Left colon (tissue), 2 donors: ENCODE measurements around the gene RANBP1. TPM values are rescaled to one million over a fixed set of nuclear protein-coding genes. Genes with fewer than 3 reads are reported as not detected.

Source experiments
- ATAC-seq: fragments of 200-7000 bp; cut with Tn5 transposase; one replicate; pipeline ENCODE4 v1.9.1; 2020; ENCODE audit warnings: mild to moderate bottlenecking, moderate library complexity
- DNase-seq, 2 donors: peaks; one replicate each; pipeline ENCODE4 v3.0.0-alpha.2; 2020
- intact Hi-C, 2 donors: fragments of 100-400 bp; cut with DNase I in 1 of 2; cut with micrococcal nuclease in 1 of 2; formaldehyde crosslinking; loops; one replicate each; pipeline versions ENCODE4 v1.11.2 to v1.14.0; 2022; cut with DNase I, micrococcal nuclease
- total RNA-seq, 2 donors: library from RNA; stranded (reverse); fragmentation: NEBNext Ultra II Directional; extraction: Animal tissue kit (Norgen Biotek cat#: 25700); gene quantifications; one replicate each; pipeline ENCODE4 v1.2.1, GENCODE V29; 2021
- donor health status: DM: no; HTN: no; CAD: no.
- donor health status: DM: yes; HTN: yes; CAD: no.

Gene RANBP1
- total RNA-seq, 2 donors from 2014 or later, result 57.2 to 80.3 TPM

DNA sequence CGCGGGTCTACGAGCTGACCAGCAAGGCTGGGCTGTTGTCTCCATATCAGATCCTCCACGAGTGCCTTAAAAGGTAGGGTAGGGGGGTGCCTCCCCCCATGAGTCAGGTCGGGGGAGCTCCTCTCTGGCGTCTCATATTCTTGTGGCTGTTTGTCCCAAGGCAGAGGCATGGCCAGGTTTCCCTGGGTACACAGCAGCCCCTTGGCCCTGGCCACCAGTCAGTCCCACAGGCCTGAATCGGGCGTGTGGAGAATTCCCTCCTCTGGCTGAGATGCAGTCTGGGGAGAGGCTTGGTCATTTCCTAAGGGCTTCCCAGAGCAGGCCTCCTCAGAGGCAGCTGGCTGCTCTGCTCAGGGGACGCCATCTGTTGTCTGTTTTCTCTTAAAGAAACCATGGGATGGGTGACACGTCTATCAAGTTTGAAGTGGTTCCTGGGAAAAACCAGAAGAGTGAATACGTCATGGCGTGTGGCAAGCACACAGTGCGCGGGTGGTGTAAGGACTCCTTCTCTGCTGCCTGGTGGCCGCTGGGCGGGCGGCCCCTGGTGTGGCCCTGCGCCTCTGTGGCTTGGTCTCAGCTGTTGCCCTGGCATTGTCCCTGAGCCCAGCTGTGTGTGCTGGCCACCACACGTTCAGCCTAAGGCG is 9.6 kb upstream of the RANBP1 start:
- ATAC-seq, result no peak
- intact Hi-C loops, result no loop called here
- DNase-seq, result no peak

DNA sequence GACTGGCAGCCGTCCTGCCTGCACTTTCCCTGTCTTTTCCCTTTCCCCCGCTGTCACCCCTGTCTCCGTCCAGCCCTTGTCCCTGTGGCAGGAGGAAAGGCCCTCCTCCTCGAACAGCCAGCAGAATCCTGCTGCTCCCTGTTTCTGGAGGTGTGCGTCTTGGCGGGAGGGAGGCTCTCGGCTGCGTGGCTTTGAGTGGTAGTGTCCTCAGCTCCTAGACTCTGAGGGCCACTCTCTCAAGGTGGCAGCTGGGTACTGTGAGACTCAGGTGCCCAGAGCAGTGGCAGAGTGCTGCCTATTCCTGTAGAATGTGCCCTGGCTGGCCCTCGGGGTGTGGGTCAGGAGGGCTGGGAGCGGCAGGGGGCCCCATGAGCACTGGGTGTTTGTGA is 9.1 kb upstream of the RANBP1 start:
- ATAC-seq (no peak), DNase-seq (no peak)

DNA sequence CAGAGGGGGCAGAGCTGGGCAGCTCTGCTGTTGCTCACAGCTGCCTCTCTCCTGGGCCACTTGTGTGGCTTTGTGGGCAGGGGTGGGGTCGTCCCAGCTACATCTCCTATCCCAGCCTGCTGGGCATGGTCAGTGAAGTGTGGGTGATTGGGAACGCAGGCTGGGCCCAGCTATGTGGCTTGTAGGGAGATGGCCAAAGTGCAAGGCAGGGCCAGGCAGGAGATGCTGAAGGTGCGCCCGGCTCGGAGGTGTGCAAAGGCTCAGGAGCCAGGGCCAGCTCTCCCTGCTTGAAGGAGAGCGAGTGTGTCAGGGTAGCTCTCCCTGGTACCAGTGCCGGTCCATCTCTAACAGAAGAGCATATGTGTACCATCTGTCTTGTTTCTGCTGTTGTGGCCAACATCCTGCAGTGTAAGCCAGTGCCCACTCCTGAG is 8.4 kb upstream of the RANBP1 start:
- ATAC-seq (no peak), DNase-seq (no peak)
- intact Hi-C loops, result no loop called here

More for the DNA sequence above, 9.1 kb upstream of the RANBP1 start:
- intact Hi-C loops, result no loop called here

DNA sequence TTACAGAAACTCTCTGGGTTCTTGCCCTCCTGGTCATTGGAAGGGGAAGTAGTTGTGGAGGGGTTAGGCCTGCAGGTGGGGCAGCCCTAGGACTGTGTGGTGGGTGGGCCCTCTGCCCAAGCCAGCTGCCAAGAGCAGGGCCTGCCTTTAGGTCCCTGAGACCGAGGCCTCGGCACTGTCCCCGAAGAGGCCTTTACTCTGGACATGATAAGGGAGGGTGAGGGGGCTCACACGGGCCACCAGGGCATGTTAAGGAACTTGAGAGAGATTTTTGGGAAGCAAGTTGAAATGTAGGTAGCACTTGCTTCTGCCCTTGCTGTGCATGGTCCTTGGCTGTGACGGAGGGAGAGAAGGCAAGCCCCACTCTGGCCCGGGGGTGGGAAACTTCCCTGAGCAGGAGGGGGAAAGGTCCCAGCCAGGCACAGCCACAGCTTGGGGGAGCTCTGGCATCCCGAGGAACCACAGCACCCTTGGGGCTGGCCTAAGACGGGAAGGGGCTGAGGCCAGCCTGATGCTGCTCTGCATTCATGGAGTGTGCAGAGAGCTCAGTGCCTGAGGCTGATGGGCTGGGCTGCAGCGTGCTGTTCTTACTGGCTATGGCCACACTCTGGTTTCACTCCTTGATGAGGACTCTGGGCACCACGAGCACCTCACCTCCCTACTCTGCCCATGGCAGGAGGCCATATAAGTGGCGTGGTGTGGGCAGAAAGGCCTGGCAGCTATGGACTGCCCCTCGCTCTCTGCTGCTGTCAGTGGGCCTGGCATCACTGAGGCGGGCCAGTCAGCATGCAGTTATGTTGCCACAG is 7.8 kb upstream of the RANBP1 start:
- ATAC-seq (no peak), DNase-seq (no peak)
- intact Hi-C loops, result no loop called here

DNA sequence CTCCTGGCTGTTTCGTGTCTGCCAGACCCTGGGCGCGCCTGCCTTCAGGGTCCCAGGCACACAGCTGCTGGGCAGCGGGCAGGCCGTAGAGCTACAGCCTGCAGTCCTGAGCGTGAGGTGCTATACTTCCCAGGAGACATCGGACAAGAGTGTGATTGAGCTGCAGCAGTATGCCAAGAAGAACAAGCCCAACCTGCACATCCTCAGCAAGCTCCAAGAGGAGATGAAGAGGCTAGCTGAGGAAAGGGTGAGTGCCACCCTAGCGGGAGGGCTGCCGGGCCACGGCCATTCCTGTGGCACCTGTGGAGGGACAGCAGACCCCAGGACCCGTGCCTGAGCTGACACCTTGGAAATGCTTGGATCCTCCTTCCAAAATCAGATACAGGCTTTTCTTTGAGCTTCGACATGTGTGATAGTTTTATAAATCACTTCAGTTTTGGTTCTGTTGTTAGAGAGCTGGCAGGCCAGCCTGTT is 7.1 kb upstream of the RANBP1 start:
- no peak for ATAC-seq

DNA sequence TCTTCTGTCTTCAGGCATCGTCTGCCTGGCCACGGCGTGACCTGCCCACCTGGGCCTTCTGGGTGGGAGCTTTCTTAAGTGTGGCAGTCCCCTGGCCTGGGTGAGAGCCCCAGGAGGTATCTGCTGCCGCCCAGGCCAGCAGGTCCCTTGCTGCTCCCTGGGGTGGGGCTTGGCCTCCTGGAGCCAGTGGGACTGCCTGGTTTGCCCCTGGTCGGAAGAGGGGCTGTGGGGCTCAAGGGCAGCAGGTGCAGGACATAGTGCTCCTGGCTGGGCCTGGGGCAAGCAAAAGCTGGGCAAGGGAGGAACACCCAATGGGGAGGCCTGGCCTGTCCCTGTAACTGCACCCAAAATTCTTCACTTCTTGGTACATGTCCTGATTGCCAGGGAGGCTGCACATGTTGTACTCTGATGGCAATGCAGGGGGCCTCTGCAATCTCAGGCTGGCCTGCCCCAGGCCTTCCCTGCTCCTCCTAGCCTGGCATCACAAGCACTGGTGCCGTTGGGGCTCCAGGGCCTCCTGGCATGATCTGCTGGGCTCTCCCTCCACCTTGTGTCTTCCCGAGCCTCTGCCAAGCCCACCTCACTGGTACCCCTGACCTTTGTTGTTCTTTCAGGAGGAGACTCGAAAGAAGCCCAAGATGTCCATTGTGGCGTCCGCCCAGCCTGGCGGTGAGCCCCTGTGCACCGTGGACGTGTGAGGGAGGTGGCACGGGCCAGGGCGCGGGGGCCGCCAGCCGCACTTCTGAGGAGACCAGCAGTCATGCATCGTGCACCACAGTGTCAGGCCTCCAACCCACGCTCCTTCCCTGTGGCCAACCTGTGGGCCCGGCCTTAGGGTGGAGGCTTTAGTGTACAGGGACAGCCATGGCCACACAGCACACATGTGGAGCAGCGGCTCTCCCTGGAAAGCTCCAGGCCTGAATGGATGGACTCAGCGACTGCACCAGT is 6.2 kb upstream of the RANBP1 start:
- no peak for DNase-seq
- intact Hi-C loops, result no loop called here
- ATAC-seq, result peak; percentile 9

More for the DNA sequence above, 7.1 kb upstream of the RANBP1 start:
- no peak for DNase-seq
- intact Hi-C loops, result no loop called here

DNA sequence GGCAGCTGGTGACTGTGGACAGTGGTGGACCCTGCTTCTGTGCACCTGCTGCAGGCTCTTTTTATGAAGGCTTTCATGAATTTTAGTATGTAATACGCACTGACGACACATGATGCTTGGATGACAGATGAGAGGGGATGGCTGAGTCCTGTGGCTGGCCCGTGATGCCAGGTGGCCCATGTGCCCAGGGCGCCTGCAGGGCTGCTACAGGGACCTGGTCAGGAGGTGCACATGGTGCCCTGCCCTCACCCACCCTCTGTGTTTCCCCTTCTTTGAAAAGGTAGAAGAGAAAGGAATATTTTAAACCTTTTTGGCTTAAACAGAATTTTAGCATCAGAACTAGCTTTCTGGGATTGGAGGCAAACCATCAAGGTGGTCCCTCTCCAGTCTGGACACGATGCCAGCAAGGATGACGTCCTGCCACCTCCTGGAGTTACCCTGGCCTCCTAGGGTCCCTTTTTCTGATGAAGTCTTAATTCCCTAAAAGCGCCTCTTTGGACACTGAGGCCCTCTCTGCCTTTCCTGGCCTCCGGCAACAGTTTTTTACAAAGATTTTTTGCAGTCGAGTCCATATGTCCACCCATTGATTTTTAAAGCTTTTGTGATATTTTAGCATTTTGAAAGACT is 5.4 kb upstream of the RANBP1 start:
- ATAC-seq (no peak), DNase-seq (no peak)

DNA sequence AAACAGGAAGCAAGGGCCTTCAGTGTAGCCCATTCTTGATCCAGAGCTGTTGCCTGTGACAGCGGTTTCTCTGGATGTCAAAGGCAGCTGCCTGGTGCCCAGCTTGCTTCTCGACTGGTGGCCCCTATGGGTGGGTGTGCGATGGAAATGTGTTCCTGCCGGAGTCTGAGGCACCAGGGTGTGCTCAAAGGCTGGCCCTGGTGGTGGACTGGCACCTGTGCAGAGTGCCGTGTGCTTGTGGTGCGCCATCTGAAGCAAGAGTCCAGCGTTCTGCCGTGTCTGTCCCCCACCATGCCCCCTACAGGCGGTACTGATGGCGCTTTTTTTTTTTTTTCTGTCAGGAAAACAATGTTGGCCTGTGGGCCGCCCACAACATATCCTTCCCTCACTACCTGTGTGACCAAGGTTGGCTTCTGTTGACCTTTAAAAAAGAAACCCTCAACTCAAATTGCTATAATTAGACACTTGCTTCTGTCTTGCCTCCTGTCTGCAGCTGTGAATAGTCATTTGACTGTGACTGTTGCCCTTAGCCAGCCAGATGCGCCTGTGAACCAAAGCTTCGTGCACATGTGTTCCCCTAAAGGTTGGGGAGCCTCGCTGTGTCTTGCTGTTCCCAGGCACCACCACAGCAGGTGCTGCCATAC is 4.7 kb upstream of the RANBP1 start:
- no peak for DNase-seq
- peak; percentile 12 for ATAC-seq
- intact Hi-C loops, result no loop called here

More for the DNA sequence above, 5.4 kb upstream of the RANBP1 start:
- intact Hi-C loops, result no loop called here

DNA sequence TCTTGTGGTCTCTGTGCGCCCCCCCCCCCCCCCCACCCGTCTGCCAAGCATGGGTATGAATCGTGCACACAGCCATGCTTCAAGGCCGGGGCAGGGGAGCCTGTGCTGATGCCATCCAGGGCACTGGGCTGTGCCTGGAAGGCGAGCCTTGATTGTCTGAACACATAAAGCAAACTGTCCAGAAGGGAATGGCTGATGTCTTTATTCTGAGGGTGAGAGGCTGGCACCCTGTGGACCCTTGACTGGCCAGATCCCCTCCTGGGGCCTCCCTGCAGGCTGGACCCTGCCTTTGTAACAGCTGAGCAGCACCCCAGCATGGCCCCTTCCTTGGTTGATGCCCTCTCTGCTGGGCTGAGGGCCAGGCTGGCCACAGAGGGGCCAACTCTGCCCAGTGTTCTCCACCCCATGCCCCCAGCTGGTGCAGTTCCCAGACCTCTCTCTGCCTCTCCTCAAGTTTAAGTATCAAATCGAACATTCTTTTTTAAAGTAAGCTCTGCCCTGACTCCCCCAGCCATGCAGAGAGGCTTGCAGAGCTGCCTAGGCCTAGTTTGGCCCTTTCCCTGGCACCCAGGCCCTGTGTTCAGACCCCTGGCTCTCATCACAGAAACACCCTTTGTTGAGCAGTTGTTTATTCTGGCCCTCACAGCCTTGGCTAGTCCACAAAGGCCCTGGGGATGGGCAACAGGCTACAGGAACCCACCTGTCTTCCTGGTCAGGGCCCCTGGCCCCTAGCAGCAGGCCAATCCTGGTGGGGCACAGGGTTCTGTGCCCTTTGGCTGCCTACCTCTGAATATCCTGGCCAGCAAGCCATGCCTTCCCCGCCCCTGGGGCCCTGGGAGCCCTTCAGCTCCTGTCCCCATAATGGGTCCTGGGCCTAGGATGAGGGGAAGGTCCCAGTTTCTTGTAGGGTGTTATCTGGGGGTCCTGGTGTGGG is 3.9 kb upstream of the RANBP1 start:
- DNase-seq (no peak), ATAC-seq (no peak)
- intact Hi-C loops, result no loop called here

DNA sequence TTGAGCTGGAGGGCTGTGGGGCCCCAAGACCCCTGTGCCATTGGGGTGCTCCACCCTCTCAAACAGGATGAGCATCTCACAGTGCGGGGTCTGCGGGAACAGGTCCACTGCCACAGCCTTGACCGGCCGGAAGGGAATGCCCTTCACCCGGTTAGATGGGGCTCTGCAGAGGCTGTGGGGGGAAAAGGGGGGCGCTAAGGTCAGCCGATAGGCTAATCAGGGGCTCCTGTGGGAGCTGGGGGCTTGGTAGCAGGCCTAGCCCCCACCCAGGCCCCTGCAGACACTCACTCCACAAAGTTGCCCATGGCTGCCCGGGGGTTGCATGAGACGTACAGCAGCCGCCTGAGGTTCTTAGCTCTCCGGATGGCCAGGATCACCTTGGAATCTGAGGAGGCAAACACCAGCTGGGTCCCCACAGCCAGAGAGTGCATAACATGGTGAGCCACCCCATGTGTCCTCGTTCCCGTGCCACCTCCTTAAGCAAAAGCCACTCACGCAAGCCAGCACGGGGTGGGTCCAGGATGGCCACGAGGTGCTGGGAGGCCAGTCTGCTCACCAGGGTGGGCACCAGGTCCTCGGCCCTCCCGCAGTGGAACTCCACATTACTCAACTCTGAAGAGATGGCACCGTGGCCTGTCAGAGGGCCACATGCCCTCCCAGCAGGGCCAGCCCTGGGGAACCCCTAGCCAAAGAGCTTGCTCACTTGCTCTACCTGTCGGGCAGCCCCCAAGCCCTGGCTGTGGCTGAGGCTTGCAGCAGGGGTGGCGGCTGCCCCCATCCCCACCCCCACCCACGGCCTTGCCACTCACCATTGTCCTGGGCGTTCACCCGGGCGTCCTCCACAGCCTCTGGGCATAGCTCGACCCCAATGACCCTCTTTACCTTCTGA is 3.0 kb upstream of the RANBP1 start:
- ATAC-seq, result no peak
- no peak for DNase-seq
- intact Hi-C loops, result no loop called here

DNA sequence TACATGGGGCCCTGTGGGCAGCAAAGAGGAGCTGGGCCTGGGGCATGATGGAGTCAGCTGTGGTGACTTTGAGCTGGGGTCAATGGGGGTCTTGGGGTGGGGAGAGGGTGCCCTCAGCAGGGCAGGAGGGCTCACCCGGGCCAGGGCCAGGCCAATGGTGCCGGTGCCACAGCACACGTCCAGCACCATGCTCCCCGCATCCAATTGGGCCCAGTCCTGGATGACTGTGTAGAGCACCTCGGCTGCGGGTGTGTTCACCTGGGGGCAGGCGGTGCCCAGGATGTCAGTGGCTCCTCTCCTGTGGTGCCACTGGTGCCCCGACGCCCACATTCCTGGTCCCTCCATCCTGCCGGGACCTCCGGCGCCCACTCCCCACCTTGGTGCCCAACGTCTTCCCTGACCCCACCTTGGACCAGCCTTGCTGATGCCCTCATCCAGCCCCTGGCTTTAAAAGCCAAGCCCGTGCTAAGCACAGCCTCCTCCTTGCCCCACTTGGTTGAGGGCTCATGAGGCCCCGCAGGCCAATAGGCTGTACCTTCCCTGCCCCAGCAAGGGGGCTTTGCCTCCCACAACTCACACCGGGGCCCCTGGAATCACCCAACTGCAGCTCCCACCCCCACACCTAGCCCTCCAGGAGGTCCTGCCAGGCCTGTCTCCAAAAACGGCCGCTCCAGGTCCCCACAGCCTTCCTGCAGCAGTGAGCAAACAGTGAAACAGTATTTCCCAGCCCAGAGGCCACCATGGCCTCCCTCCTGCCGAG is 2.2 kb upstream of the RANBP1 start:
- DNase-seq (no peak), ATAC-seq (no peak)
- intact Hi-C loops, result no loop called here

DNA sequence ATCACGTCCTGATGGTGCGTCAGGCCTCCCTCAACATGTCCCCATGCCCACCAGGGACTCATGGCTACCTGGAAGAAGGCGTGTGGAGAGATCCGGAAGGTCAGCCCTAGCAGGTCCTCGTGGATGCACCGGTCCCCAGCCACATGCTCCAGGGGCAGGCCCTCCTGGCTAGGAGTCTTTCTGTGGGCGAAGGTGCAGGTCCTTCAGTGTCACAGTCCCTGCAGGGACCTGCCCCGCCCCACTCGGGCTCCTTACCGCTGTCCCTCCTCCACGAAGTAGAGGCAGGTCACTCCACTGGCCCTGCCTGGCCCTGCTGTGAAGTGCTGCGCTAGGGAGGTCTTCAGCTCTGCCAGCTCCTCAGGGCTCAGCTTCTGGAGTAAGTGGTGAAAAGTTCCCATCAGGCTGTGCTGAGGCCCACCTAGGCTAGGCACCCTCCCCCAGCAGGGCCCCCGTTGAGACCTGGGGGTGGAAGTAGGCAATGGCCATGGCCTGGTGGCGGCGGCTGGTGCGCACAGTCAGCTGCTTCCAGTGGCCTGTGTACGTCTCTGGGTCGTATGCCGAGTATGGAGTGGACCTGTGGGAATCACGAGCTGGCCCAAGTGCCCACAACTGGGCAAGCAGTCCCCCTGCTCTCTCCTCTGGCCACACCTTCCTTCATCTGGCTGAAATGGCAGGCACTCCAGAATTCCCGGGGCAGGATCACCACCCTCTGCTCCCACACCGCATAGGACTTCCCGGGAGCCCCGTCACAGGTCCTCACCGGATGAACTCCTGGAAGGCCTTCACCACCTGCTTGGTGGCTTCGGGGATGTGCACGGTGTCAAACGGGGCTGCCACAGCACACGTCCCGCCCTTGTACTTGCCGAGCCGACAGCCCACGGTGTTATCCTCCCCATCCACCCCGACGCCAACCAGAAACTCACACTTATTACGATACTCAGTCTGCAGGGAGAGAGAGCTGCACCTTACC is 1.1 kb upstream of the RANBP1 start:
- DNase-seq (no peak), ATAC-seq (no peak)
- intact Hi-C loops, result no loop called here

DNA sequence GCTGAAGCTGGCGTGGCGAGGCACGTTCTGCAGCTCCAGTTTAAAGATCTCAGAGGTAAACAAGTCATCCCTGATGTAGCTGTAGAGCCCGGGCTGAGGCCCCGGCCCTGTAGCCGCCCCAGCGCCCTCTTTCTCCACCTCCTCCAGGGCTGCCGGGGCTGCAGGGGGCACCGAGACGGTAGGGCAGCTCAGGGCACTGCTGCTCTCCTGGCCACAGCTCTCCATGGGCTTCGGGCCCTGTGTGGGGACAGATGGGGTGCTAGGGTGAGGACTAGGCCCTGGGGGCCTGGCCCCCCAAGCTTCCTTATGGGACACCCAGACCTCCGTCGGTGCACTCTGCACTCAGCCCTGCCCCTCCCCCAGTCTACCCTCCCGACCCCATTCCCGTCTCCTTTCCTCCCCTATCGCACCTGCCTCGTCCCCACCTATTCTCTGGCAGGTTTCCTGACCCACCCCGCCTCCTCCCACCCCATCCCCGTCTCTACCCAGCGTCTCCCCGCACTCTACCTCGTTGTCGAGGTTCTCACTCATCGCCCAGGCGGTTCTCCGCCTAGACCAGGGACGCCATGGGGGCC is 559 bp downstream of the RANBP1 start:
- intact Hi-C loops, result no loop called here
- DNase-seq (peak; percentile 54 to 59), ATAC-seq (peak; percentile 8)

DNA sequence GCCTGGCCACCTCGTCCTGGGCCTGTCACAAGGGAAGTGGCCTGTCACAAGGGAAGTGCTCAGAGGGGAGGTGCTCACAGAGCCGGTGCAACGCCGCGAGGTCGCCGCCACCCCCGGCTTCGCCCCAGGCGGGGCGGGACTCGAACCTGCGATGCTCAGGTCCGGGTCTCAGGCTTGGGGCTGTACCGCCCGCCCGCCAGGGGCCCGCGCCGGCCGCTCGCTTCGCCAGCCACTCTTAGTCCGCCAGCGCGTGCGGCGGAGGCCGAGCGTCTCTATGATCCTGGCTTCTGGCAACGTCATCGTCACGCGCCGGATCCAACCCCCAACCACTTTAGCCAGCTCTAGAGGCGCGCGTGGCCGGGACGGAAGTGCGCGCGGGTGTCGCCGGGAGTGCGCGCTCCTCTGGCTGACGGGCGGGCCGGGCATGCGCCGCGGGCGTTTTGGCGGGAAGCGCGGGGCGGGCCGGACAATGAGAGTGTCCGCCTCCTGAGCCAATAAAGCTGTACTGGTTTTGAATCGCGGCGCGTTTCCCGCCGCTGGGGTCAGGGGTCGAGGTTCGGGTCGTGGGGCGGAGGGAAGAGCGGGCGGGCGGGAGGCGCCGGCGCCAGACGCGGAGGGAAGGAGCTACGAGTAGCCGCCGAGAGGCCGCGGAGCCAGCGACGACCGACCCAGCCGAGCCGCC is 1.2 kb downstream of the RANBP1 start, which contains the start of gene TRMT2A:
TSS of gene TRMT2A (minus strand) at position 276 of the 682 bp plus-strand sequence. CDS start 320 bp downstream, outside the sequence.
- peak; percentile 97 to 99 for DNase-seq
- peak; percentile 87 for ATAC-seq
- intact Hi-C loops, result no loop called here
